ENCODE measurements around the gene DESI2.

DNA sequence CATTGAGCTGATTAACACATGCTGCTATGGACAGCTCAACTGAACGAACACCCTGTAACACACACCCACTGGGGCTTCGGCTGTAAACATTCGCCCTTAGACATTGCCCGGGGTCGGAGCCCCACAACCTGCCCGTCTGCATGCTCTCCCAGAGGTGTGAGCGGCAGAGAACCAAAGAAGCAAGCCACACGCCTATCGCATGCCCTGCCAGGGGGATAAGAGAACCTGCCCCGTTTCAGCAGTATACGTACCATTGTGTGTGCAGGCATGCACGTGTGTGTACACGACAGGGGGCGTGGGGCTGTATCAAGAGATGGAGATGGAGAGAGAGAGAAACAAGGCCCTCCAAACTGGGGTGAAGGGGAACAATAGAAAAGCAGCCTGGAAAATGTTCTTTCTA, 9.9 kb upstream of the DESI2 start:
- no peak for TF ChIP-seq EZH2 (IDR thresholded peaks at IDR 0.05; ENCODE audit: borderline replicate concordance, low read depth, low read length, severe bottlenecking)
- TF ChIP-seq CTCF (IDR thresholded peaks at IDR 0.05; ENCODE audit: borderline replicate concordance, extremely low read depth, low read length, poor library complexity, severe bottlenecking) = no peak

Data from DND-41 (cell line).